CD1c-positive myeloid dendritic cell (primary cell): ENCODE measurements around the gene MDGA2.
"Not testable (repeated sequence)": the region's sequence is repeated elsewhere in the genome, so short reads cannot be mapped to it uniquely, and the experiment has no call there.

Source experiments
- DNase-seq: peaks from one replicate; pipeline ENCODE4 v3.0.0-alpha.2; 2016; ENCODE audit errors: extremely low spot score

Gene MDGA2

DNA sequence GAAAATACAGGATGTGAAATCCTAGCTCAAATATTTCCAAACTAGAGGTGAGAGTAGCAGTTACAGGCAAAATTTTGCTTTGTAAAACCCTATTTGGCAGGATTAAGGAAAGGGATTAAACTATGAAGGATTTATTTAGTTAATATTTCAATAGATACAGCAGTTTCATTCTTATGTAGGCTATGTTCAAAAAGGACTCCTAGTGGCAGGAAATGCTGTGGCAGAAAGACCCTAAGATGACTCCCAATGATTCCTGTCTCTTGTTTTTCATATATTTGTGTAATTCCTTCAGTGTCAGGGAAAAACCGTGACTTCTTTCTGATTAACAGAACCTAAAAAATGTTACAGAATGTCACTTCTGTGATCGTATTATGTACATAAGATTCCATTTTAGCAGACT lies 724.3 kb downstream of the MDGA2 start:
- DNase-seq = no peak

DNA sequence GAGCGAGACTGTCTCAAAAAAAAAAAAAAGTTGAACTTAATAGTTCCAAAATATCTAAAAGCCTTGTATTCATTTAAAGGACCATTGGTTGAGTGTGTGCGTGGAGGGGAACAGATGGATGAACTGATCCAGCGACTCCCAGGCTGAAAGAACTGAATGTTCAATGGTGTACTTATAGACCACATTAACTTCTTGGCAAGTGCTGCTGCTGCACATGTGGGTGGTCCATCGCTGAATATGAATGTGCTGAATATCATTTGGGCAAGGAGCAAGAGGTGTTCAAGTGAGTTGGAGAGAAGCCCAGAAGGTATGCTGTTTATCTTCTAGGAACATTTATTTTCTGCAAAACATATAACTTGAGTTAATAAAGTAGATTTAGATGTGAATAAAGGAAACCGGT lies 734.8 kb downstream of the MDGA2 start:
- no peak for DNase-seq

DNA sequence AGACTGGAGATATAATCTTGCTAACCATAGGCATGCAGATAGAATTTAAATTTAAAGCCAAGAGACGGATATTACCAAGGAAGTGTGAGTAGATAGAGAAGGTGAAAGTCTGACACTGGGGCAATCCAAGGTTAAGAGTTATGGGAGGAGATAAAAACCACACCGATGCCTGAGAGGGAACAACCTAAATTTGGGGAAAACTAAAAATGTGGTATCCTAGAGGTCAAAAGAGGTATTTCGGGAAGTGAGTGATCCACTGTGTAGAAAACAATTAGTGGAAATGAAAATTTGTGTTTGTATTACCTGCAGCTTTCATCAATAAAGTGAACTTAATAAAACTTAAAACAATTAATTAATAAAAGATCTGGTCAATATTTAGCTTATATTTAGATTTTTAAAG lies 754.9 kb downstream of the MDGA2 start:
- DNase-seq = no peak

- DNase-seq = not testable (repeated sequence)
Observed at GRCh38 chr14:46915539-46915938, 759.9 kb downstream of the MDGA2 start.

DNA sequence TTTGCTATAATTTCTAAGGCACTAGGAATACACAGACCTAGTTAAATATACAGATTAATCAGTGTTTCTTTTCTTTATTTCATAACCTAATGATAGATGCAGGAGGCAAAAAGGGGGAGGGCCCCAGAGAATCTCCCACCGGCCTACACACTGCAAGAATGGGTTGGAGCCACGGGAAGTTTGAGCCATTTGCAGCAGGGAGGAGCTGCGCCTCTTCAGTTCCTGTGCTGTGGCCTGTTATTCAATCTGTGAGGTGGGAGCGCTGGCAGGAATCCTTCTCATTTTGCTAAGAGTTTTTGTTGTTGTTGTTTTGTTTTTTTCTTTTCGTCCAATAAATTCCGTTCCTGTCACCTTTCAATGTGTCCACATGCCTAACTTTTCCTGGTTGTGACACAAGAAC lies 772.6 kb downstream of the MDGA2 start:
- no peak for DNase-seq

DNA sequence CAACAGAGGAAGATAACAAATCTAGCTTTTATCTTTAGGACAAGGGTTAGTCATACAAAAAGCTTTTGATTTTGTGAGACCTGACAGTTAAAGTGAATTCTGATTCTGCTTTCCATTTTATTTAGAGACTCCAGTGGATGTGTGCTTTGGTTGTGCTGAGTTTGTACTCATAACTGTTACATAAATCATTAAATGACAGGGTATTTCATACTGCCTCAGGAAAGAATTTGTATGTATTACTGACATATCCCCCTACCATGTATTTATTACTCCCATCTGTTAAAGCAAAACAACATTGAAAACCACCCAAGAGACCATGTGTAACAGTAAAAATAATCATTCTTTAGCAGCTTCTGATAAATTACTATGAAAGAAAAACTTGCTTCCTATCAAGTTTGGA lies 780.9 kb downstream of the MDGA2 start:
- DNase-seq = no peak

DNA sequence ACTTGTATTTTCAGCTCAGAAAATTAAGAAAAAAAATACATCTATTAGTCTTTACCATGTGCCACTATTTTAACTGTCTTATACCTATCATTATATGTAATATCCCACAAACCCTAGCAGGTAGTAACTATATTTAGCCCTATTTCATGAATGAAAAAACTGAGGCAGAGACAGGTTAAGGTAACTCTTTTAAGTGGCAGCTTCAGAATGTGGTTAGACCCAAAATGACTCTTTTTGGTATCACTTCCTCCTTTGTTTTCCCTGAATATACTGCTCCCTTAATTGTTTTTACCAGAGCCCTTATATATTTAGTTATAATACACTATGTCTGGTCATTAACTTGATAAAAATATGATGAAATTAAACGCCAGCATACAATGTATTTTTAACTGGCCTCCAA lies 788.3 kb downstream of the MDGA2 start:
- DNase-seq = no peak

- no peak for DNase-seq
Observed at GRCh38 chr14:46885566-46885965, 789.8 kb downstream of the MDGA2 start.

DNA sequence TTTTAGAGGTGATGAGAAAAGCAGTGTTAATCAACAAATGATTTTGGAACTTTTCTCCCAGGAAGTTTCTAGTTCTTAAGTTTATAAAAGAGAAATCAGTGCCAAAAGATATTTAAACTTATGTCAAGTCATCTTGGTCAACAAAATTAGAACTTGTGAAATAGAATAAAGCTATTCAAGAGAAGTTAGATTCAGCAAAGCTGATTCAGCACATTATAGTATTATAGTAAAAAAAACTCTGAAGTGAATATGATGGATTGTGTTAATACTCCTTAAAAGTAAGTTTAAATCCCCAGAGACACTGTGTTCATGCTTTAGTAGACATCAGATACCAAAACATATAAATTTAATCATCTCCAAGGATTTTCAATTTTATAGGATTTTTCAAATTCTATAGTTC lies 813.7 kb downstream of the MDGA2 start:
- DNase-seq = no peak

- no peak for DNase-seq
Observed at GRCh38 chr14:46840944-46841720, 834.3 kb downstream of the MDGA2 start.

DNA sequence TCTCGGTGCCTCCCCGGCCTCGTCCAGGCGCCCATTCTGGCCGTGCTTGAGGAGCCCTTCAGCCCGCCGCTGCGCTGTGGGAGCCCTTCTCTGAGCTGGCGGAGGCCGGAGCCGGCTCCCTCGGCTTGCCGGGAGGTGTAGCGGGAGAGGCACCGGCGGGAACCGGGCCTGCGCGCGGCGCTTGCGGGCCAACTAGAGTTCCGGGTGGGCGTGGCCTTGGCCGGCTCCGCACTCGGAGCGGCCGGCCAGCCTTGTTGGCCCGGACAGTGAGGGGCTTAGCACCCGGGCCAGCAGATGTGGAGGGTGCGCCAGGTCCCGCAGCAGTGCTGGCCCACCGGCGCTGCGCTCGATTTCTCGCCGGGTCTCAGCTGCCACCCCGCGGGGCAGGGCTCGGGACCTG lies 855.1 kb downstream of the MDGA2 start:
- no peak for DNase-seq

GRCh38 chr14:46819117-46819516 lies 856.3 kb downstream of the MDGA2 start:
- DNase-seq = no peak

DNA sequence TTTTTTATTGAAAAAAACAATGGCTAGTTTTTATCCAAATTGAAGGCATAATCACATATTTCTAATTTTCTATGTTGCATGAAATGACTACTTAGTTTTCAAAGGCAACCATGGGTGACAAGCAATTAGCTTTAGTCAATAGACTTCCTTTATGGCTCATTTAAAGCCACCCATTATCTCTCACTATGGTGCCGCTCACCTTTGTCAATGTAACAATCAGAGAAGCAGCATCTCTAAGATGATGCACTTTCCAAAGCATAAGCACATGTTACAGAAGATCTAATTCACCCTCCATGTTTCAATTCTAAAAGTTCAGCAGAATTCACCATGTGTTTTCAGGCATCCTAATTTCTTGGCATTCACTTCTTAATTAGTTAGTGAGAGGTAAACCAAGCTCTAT lies 857.3 kb downstream of the MDGA2 start:
- DNase-seq = no peak

DNA sequence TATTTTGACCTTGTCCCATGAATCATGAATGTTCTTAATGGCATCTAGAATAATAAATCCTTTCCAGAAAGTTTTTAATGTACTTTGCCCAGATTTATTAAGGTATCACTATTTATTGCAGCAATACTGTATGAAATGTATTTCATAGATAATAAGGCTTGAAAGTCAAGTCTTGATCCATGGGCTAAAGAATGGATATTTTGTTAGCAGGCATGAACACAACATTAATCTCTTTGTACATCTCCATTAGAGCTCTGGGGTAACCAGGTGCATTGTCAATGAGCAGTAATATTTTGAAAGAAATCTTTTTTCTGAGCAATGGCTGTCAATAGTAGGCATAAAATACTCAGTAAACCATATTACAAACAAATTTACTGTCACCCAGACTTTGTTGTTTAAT lies 882.3 kb downstream of the MDGA2 start:
- DNase-seq = no peak
